SK-N-SH (cell line): ENCODE measurements around the gene NLGN2. TPM values are rescaled to one million over a fixed set of nuclear protein-coding genes. Genes with fewer than 3 reads are reported as not detected.
A peak's percentile ranks its signal among the peaks of the same experiment; 100 is the strongest.

Source experiments
- CTCF ChIA-PET: fragments of 300-600, 350-600 bp; formaldehyde crosslinking; extraction: SDS; loops from one replicate; lab custom pipeline; 2021; lab: Yijun Ruan, JAX
- POLR2A ChIA-PET: fragments of 350-600 bp; sonication (Branson Sonifier 250); formaldehyde crosslinking; extraction: SDS; loops from one replicate; lab custom pipeline; 2020; ENCODE audit warnings: antibody characterized with exemption, inconsistent platforms; lab: Yijun Ruan, JAX
- DNase-seq: peaks from one replicate; pipeline ENCODE4 v3.0.0; 2012
- H2AFZ ChIP-seq: fragments of 200-600 bp; sonication (generic); 2 replicates; pipeline ENCODE4 v1.8.1; 2016; ENCODE audit warnings: antibody characterized with exemption, mild to moderate bottlenecking, low read depth
- H3F3A ChIP-seq: fragments of 200-600 bp; sonication (generic); replicated peaks from 2 replicates; pipeline ENCODE3; 2016; ENCODE audit warnings: antibody characterized with exemption, mild to moderate bottlenecking; ENCODE audit not compliant: insufficient read depth
- H3K27ac ChIP-seq, 2 experiments: fragments of 200-500 bp in 1 of 2; fragments of 200-600 bp in 1 of 2; sonication (Bioruptor generic) in 1 of 2; sonication (generic), shearing (Covaris generic) in 1 of 2; 2 replicates each; pipeline versions ENCODE4 v1.5.1 to v1.6.1; 2014 to 2016; ENCODE audit warnings: low read depth in 2 of 2, inconsistent platforms in 1 of 2, low read length in 1 of 2, mild to moderate bottlenecking in 1 of 2, mixed read lengths in 1 of 2
- H3K27me3 ChIP-seq: fragments of 200-600 bp; sonication (generic), shearing (Covaris generic); 2 replicates; pipeline ENCODE4 v1.6.1; 2016; ENCODE audit warnings: mixed run types; ENCODE audit not compliant: insufficient read depth
- H3K36me3 ChIP-seq, 2 experiments: fragments of 200-500 bp in 1 of 2; fragments of 200-600 bp in 1 of 2; sonication (Bioruptor generic) in 1 of 2; sonication (generic) in 1 of 2; replicated peaks in 1 of 2; 2 replicates each; pipeline versions ENCODE3 to v1.5.1; 2014 to 2016; ENCODE audit warnings: low read length in 1 of 2, mild to moderate bottlenecking in 1 of 2; ENCODE audit not compliant: insufficient read depth in 2 of 2, control insufficient read depth in 1 of 2
- H3K4me1 ChIP-seq, 2 experiments: fragments of 200-500 bp in 1 of 2; fragments of 200-600 bp in 1 of 2; sonication (Bioruptor generic) in 1 of 2; sonication (generic), shearing (Covaris generic) in 1 of 2; 2 replicates each; pipeline versions ENCODE4 v1.5.1 to v1.6.1; 2014 to 2016; ENCODE audit warnings: low read depth in 1 of 2, low read length in 1 of 2, mixed run types in 1 of 2; ENCODE audit not compliant: insufficient read depth in 2 of 2, control insufficient read depth in 1 of 2
- H3K4me2 ChIP-seq: fragments of 200-600 bp; sonication (generic), shearing (Covaris generic); 2 replicates; pipeline ENCODE4 v1.6.1; 2017; ENCODE audit warnings: mixed run types
- H3K4me3 ChIP-seq, 2 experiments: fragments of 200-500 bp in 1 of 2; fragments of 200-600 bp in 1 of 2; sonication (Bioruptor generic) in 1 of 2; sonication (generic), shearing (Covaris generic) in 1 of 2; 2 replicates each; pipeline versions ENCODE4 v1.5.1 to v1.8.1; 2014 to 2016; ENCODE audit warnings: low read depth in 2 of 2, inconsistent platforms in 1 of 2, low read length in 1 of 2, mild to moderate bottlenecking in 1 of 2, mixed read lengths in 1 of 2, moderate library complexity in 1 of 2
- H3K79me2 ChIP-seq: fragments of 200-600 bp; sonication (generic); 2 replicates; pipeline ENCODE4 v1.8.1; 2017; ENCODE audit warnings: mild to moderate bottlenecking; ENCODE audit not compliant: insufficient read depth
- H3K9ac ChIP-seq: fragments of 200-600 bp; sonication (generic); 2 replicates; pipeline ENCODE4 v1.6.1; 2017; ENCODE audit warnings: mixed run types
- H3K9me2 ChIP-seq: fragments of 200-600 bp; sonication (generic); 2 replicates; pipeline ENCODE4 v1.6.1; 2017; ENCODE audit warnings: mixed run types
- H3K9me3 ChIP-seq: fragments of 200-600 bp; sonication (generic); 2 replicates; pipeline ENCODE4 v1.6.1; 2017; ENCODE audit warnings: mixed run types, mild to moderate bottlenecking, moderate library complexity
- H4K20me1 ChIP-seq: fragments of 200-600 bp; sonication (generic); 2 replicates; pipeline ENCODE4 v1.6.1; 2017; ENCODE audit warnings: mild to moderate bottlenecking, mixed run types; ENCODE audit not compliant: insufficient read depth
- FOXM1 ChIP-seq: IDR thresholded peaks from 2 replicates; pipeline ENCODE4 v1.4.0; 2012; ENCODE audit warnings: low read depth, mild to moderate bottlenecking
- GATA2 ChIP-seq: sonication (generic); formaldehyde crosslinking; IDR thresholded peaks from 2 replicates; pipeline ENCODE4 v1.5.0; 2020; ENCODE audit warnings: mild to moderate bottlenecking, missing genetic modification reagents
- JUND ChIP-seq: IDR thresholded peaks from 2 replicates; pipeline ENCODE4 v1.4.0; 2012
- MXI1 ChIP-seq: IDR thresholded peaks from 2 replicates; pipeline ENCODE4 v1.6.1; 2012; ENCODE audit warnings: mild to moderate bottlenecking, low read depth, low read length, improper control_type of control experiment
- NFIC ChIP-seq: IDR thresholded peaks from 2 replicates; pipeline ENCODE4 v1.4.0; 2012; ENCODE audit warnings: borderline replicate concordance
- PBX3 ChIP-seq: IDR thresholded peaks from 2 replicates; pipeline ENCODE4; 2012
- POLR2AphosphoS5 ChIP-seq: IDR thresholded peaks from 2 replicates; pipeline ENCODE4 v1.6.1; 2012; ENCODE audit warnings: low read depth, low read length
- RFX5 ChIP-seq: IDR thresholded peaks from 2 replicates; pipeline ENCODE4 v1.6.1; 2012; ENCODE audit warnings: mild to moderate bottlenecking, improper control_type of control experiment, low read length
- SIN3A ChIP-seq: IDR thresholded peaks from 2 replicates; pipeline ENCODE4 v1.6.1; 2012; ENCODE audit warnings: low read depth, mild to moderate bottlenecking, low read length, moderate library complexity, borderline replicate concordance
- SMC3 ChIP-seq: IDR thresholded peaks from 2 replicates; pipeline ENCODE4 v1.6.1; 2012; ENCODE audit warnings: low read depth, low read length, improper control_type of control experiment
- TAF1 ChIP-seq: IDR thresholded peaks from 2 replicates; pipeline ENCODE4 v1.6.1; 2012; ENCODE audit warnings: low read depth, mild to moderate bottlenecking, low read length, moderate library complexity, borderline replicate concordance
- TEAD4 ChIP-seq: IDR thresholded peaks from 2 replicates; pipeline ENCODE4 v1.4.0; 2012; ENCODE audit warnings: mild to moderate bottlenecking, borderline replicate concordance; ENCODE audit not compliant: insufficient read depth
- USF1 ChIP-seq: IDR thresholded peaks from 2 replicates; pipeline ENCODE4 v1.4.0; 2012; ENCODE audit warnings: low read depth, borderline replicate concordance
- USF2 ChIP-seq: fragments of 150-350 bp; IDR thresholded peaks from 2 replicates; pipeline ENCODE4 v1.6.1; 2017; ENCODE audit warnings: antibody characterized with exemption, low read length, low read depth, borderline replicate concordance
- ZBTB33 ChIP-seq: IDR thresholded peaks from 2 replicates; pipeline ENCODE4 v1.4.0; 2012; ENCODE audit warnings: low read depth, borderline replicate concordance
- WGBS: methylation state at CpG from one replicate; pipeline ENCODE4 v1.1.6; 2017; ENCODE audit warnings: low lambda C conversion rate; 5-methylcytosine and 5-hydroxymethylcytosine counted together
- polyA plus RNA-seq, 3 experiments: library from polyadenylated mRNA; depleted of rRNA; stranded (reverse); fragments of >200 nt; gene quantifications; 2 replicates each; pipeline ENCODE4 v1.2.3, GENCODE V29; 2012

The NLGN2 gene
- polyA plus RNA-seq, 1 of the 3 experiments (the other 2 are of a cell fraction): 29.9 TPM

GRCh38 chr17:7383371-7383741 lies 24.3 kb upstream of the NLGN2 start (continued):
- TF ChIP-seq USF2: no peak

GRCh38 chr17:7383742-7384488 lies 23.7 kb upstream of the NLGN2 start:
- CTCF ChIA-PET: interaction anchor here (1.0 to 2.3 kb wide), 4 partner anchors 10 to 177 kb away, joined by 3 to 12 read pairs (median 4); partner anchors contain the start of genes PLSCR3 and SENP3
- WGBS: 34% methylated on average over 35 of the region's 65 CpGs

GRCh38 chr17:7384489-7385081 lies 23.1 kb upstream of the NLGN2 start:
- no peak overlapping the region for H3K9ac ChIP-seq
- no peaks in the 10 kb centered on the region for H3K9me3 ChIP-seq
- ChIA-PET CTCF (interaction anchor here (0.9 to 2.3 kb wide), 4 partner anchors 9 to 176 kb away, joined by 3 to 12 read pairs (median 5); partner anchors contain the start of genes PLSCR3 and SENP3), POLR2A (interaction anchor here (1.1 kb wide), 1 partner anchor 199 kb away, joined by 3 read pairs; the partner anchor contains the start of gene MPDU1)
- H3K4me3 ChIP-seq: peak overlapping the region in 1 of 2 experiments; percentile 42; a peak in 2 of 4 replicates
- no peaks in the 10 kb centered on the region for H3K9me2 ChIP-seq
- no peaks in the 10 kb centered on the region for H3K79me2 ChIP-seq
- H3K4me2 ChIP-seq: 0 out of 2 replicates have a peak overlapping the region, but pooled peaks have one; percentile 50
- H3K36me3 ChIP-seq: peaks cover 1 to 11% of the 10 kb centered on the region in 2 experiments
- H3K27ac ChIP-seq: no peak overlapping the region
- peaks cover 2% of the 10 kb centered on the region for H3F3A ChIP-seq
- H2AFZ ChIP-seq: no peak overlapping the region
- WGBS: 86% methylated on average over 17 of the region's 23 CpGs
- no peak for DNase-seq
- peaks cover 8% of the 10 kb centered on the region; the same call in 1 of the 2 replicates for H3K27me3 ChIP-seq
- H3K4me1 ChIP-seq: peaks cover 0 to 32% of the 10 kb centered on the region in 2 experiments; a peak in 2 of 4 replicates
- no peaks in the 10 kb centered on the region for H4K20me1 ChIP-seq
- TF ChIP-seq NFIC (no peak), SIN3A (no peak), PBX3 (no peak), ZBTB33 (no peak), TAF1 (no peak), RFX5 (no peak), MXI1 (no peak), FOXM1 (no peak), USF1 (no peak), GATA2 (CRISPR knock-in tag) (no peak), SMC3 (no peak), TEAD4 (no peak), POLR2AphosphoS5 (no peak), JUND (no peak)

More at GRCh38 chr17:7383742-7384488, 23.7 kb upstream of the NLGN2 start:
- no peaks in the 10 kb centered on the region for H3K9me2 ChIP-seq
- peaks cover 2% of the 10 kb centered on the region for H3F3A ChIP-seq
- POLR2A ChIA-PET: interaction anchor here (1.0 to 1.1 kb wide), 2 partner anchors 69 to 200 kb away, joined by 3 read pairs; partner anchors contain the start of genes GPS2 and MPDU1
- H3K4me2 ChIP-seq: peak overlapping the region; percentile 50
- peak overlapping the region in 1 of 2 experiments; percentile 25; a peak in 1 of 4 replicates for H3K27ac ChIP-seq
- H3K4me1 ChIP-seq: peaks cover 0 to 32% of the 10 kb centered on the region in 2 experiments; a peak in 2 of 4 replicates
- peaks cover 0 to 4% of the 10 kb centered on the region in 2 experiments for H3K36me3 ChIP-seq
- no peaks in the 10 kb centered on the region for H3K79me2 ChIP-seq
- TF ChIP-seq TAF1 (no peak), POLR2AphosphoS5 (0 out of 2 replicates have a peak, but pooled peaks have one; percentile 37)
- peaks cover 8% of the 10 kb centered on the region; the same call in 1 of the 2 replicates for H3K27me3 ChIP-seq
- no peak overlapping the region for H2AFZ ChIP-seq
- peak; percentile 95 for DNase-seq
- H3K4me3 ChIP-seq: peak overlapping the region in 1 of 2 experiments; percentile 42; a peak in 2 of 4 replicates
- no peaks in the 10 kb centered on the region for H4K20me1 ChIP-seq
- H3K9me3 ChIP-seq: no peaks in the 10 kb centered on the region
- H3K9ac ChIP-seq: no peak overlapping the region
